Erythroblast (primary cell): ENCODE data around the gene RBM20.

Experiments
- GATA1 ChIP-seq: IDR thresholded peaks from 2 replicates; pipeline ENCODE4 v1.6.1; 2011; ENCODE audit warnings: low read depth, mild to moderate bottlenecking, control low read depth, low read length, moderate library complexity
- POLR2A ChIP-seq: IDR thresholded peaks from 2 replicates; pipeline ENCODE4 v1.6.1; 2011; ENCODE audit warnings: mild to moderate bottlenecking, low read length

GRCh38 chr10:110637558-110638053 is 6.5 kb upstream of the RBM20 start:
- TF ChIP-seq POLR2A: no peak
- TF ChIP-seq GATA1: no peak
